GM19455 (cell line): ENCODE results near the gene IL1RAPL2.
"Not testable (repeated sequence)": the region's sequence is repeated elsewhere in the genome, so short reads cannot be mapped to it uniquely, and the experiment has no call there.

Experiments used
- ATAC-seq: cut with Tn5 transposase; IDR thresholded peaks from one replicate; pipeline ENCODE4 v1.9.1; 2021; ENCODE audit not compliant: unreplicated experiment

IL1RAPL2 gene

DNA sequence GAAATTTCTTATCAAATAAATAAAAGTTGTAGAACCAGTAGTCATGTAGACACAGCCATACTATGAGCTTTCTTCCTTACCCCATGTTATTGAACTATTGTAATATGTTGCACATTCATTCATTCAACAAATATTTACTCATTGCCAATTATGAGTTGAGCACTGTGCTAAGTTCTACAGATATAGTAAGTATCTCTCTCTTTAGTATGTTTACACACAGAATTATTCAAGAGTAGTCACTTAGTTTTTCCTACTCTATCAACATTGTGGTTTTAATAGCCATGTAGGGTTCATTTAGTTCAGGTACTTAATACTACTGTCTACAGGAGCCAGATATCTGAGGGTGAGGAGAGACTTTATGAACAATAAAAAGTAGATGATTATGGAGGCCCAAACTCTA lies 568.3 kb downstream of the IL1RAPL2 start:
- ATAC-seq = no peak

- ATAC-seq = no peak
Measured at GRCh38 chrX:105136786-105137185, 570.8 kb downstream of the IL1RAPL2 start.

DNA sequence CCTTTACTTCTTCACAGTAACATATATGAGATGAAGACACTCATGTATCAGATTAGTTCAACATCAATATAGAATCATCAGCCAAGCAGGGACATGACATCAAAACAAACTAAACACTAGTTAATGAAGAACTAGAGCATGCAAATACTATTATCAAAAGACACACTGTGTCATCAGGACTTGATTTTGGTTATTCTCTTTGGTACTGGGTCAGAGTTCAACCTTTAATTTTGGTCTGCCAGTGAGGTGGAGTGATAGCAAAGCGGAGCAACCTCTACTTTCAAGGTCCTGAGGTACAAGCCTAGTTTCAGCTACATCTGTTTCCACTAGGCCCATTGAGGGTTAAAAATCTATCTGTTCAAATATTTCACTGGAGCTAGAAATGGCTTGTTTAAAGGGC lies 584.0 kb downstream of the IL1RAPL2 start:
- ATAC-seq = no peak

DNA sequence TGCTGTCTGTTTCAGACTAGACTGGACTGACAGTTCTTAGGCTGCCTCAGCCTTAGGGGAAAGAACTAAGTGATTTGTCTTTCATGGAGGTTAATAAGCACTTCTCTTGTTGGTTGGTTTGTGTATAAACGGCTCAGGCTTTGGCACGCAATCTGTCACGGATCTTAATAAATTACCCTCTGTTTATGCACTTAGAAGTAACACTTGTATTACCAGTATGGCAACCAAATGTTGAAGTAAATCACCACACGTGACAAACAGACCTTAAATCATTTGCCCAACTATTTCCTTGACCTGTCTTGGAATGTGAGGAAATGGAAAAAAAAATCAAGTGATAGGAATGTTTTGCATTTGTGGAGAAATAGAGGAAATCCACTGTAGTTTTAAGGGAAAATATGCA lies 584.6 kb downstream of the IL1RAPL2 start:
- no peak for ATAC-seq

DNA sequence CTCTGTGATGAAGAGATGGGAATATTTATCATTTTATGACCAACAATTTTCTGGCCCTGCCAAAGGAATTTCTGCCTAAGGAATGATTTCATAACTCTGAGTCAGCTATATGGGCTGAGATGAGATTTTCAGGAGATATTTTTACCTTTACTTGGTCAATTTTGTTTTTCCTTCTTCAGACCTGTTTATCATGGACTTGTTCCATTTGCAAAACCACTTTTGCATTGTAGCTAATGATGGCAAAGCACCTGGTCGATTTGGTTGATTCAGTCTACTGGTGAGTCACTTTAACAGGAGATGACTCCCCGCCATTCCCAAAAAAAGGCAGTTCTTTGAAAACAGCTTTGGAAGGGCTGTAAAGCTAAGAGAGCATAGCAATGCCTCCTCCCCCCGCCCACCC lies 601.2 kb downstream of the IL1RAPL2 start:
- no peak for ATAC-seq

GRCh38 chrX:105168577-105168976 lies 602.6 kb downstream of the IL1RAPL2 start:
- no peak for ATAC-seq

DNA sequence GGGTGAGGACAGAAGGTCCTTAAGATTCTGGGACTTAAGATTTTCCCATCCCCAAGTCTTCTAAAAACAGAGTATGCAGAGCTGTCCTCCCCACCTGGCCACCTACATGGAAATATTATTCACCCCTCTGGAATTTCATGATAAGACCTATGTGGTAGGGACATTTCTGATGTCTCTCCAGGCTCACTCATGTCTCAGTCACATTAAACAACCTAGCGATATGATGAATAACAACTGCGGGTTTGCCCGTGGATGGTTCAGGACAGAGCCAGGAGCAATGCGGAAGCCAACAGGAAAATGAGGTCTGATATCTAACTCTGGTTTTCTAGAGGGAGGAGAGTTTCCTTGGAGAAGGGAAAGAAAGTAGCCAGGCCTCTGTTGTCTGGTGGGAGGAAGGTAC lies 607.1 kb downstream of the IL1RAPL2 start:
- no peak for ATAC-seq

DNA sequence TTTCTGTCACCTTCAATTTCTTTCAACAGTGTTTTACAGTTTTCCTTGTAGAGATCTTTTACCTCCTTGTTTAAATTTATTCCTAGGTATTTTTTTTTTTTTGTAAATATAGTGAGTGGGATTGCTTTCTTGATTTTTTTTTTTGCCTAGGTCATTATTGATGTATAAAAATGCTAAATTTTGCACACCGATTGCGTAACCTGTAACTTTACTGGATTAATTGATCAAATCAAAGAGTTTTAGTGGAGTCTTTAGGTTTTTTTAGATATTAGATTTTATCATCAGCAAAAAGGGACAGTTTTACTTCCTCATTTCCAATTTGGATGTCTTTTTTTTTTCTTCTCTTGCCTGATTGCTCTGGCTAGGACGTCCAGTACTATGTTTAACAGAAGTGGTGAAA lies 613.6 kb downstream of the IL1RAPL2 start:
- ATAC-seq = no peak

DNA sequence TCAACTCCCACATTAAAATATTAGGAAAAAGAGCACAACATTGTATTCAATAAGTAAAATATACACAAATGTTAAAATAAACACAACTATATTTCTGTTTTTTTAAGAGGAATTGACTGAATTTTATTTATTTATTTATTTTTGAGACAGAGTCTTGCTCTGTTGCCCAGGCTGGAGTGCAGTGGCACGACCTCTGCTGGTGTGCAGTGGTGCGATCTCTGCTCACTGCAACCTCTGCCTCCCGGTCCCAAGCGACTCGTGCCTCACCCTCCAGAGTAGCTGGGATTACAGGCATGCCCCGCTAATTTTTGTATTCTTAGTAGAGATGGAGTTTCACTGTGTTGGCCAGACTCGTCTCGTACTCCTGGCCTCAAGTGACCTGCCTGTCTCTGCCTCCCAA lies 623.1 kb downstream of the IL1RAPL2 start:
- ATAC-seq = no peak

- ATAC-seq = no peak
Measured at GRCh38 chrX:105190252-105190853, 624.4 kb downstream of the IL1RAPL2 start.

- no peak for ATAC-seq
Measured at GRCh38 chrX:105191878-105192277, 625.9 kb downstream of the IL1RAPL2 start.

GRCh38 chrX:105209406-105209805 lies 643.4 kb downstream of the IL1RAPL2 start:
- no peak for ATAC-seq

GRCh38 chrX:105210258-105210657 lies 644.3 kb downstream of the IL1RAPL2 start:
- ATAC-seq = no peak

DNA sequence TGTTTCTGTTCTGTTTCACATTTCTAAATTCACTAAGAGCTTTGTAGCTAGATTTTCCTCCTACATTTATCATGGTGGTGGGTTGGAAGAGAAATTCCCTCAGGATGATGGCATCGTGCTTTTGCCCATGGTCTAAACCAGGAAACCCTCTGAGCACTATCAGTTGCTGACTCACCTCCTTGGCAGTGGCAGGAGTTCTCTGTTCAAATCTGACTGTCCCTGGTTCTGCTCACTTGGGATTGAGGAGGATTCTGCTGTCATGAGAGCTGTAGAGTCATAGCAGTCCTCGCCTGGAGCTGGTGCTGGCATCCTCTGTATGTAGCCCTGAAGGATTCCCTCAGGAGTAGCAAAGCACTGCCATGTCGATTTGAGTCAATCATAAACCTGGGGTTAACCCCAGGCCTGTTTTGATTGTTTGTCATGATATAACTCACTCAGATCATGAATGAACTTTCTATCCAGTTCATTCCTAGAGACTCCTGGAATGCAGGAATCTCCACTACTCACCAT lies 645.1 kb downstream of the IL1RAPL2 start:
- no peak for ATAC-seq

DNA sequence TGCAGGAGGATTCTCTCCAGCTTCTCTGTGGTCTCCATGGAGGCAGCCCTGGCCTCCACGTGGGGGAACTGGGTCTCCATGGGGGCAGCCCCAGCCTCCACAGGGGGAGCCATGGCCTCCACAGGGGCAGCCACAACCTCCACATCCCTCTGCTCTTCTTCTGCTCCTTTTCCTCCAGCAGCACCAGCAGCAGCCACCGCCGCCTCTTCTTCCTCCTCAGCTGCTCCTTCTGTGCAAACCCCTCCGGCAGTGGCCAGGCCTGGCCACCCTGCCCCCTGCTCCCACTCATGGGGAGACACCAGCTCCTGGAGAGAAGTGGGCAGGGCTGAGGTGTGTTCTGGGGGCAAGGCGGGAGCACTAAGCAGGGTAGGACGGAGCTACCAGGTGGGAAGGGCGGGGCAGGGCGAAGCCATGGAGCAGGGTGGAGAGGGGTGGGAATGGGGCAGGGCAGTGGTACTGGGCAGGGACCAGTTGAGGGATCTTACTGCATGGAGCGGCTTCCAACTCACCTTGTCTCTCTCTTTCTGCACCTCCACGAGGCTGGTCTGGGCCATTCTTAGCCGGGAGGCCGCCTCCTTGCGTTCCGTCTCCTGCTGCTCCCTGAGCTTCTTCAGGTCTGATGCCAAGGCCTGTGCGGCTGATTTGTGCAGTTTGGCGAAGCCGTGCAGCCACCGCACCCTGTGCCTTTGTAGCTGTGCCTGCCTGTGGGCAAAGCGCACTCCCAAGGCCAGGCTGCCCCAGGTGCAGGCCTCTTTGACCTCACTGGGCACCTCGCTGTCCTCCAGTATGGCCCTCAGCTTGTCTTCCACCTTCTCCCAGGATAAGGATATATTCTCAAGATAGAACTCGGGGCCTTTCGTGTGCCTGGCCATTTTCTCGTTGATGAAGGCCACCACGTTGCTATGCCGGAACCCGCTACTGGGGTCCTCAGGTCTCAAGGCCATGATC lies 653.7 kb downstream of the IL1RAPL2 start:
- no peak for ATAC-seq

- no peak for ATAC-seq
Measured at GRCh38 chrX:105220636-105221035, 654.6 kb downstream of the IL1RAPL2 start, which contains the start of gene TEX13A. TSS of gene TEX13A (minus strand) at chrX:105220694. CDS start at chrX:105220397, 297 bp downstream.

GRCh38 chrX:105221374-105221773 lies 655.4 kb downstream of the IL1RAPL2 start:
- no peak for ATAC-seq

- no peak for ATAC-seq
Measured at GRCh38 chrX:105226499-105226898, 660.5 kb downstream of the IL1RAPL2 start.

- ATAC-seq = no peak
Measured at GRCh38 chrX:105228602-105229001, 662.6 kb downstream of the IL1RAPL2 start.

GRCh38 chrX:105229146-105229545 lies 663.1 kb downstream of the IL1RAPL2 start:
- ATAC-seq = no peak

- ATAC-seq = not testable (repeated sequence)
Measured at GRCh38 chrX:105237407-105237806, 671.4 kb downstream of the IL1RAPL2 start.

DNA sequence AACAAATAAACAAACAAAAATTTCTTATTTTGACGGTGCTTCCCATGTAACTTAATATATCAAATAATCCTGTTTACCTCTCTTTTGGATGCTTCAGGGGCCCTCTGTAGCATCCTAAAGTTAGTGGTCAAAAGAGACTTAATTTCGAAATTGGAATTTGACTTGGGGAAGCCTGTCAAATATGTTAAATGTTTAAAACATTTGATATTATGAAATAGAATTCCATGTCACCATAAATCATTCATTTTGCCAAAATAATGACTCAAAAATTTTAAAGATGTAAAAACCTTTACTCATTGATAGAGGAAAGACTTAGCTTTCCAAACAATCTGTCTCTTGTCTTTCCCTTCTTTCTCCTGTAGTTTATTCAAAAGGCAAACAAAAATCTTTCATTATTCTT lies 675.1 kb downstream of the IL1RAPL2 start:
- ATAC-seq = no peak
